HEK293T (cell line): ENCODE results near the gene C19orf67.

Source experiments
- BHLHE40 ChIP-seq: fragments of 450-650 bp; IDR thresholded peaks from 2 replicates; pipeline ENCODE4 v1.6.1; 2016; ENCODE audit warnings: mild to moderate bottlenecking, moderate library complexity, borderline replicate concordance
- ELF4 ChIP-seq: fragments of 450-650 bp; IDR thresholded peaks from 2 replicates; pipeline ENCODE4 v1.6.1; 2017; ENCODE audit warnings: antibody characterized with exemption
- FOXA1 ChIP-seq: fragments of 450-650 bp; IDR thresholded peaks from 2 replicates; pipeline ENCODE4 v1.6.1; 2016; ENCODE audit warnings: mild to moderate bottlenecking
- FOXK2 ChIP-seq: fragments of 450-650 bp; IDR thresholded peaks from 2 replicates; pipeline ENCODE4 v1.6.1; 2016; ENCODE audit warnings: mild to moderate bottlenecking
- HDGF ChIP-seq: fragments of 450-650 bp; IDR thresholded peaks from 2 replicates; pipeline ENCODE4 v1.6.1; 2017; ENCODE audit warnings: antibody characterized with exemption, borderline replicate concordance
- L3MBTL2 ChIP-seq: fragments of 450-650 bp; conservative IDR thresholded peaks from 2 replicates; pipeline ENCODE4 v1.6.1; 2016; ENCODE audit warnings: mild to moderate bottlenecking
- SP1 ChIP-seq: fragments of 450-650 bp; IDR thresholded peaks from 2 replicates; pipeline ENCODE4 v1.6.1; 2017
- SUZ12 ChIP-seq: fragments of 450-650 bp; IDR thresholded peaks from 2 replicates; pipeline ENCODE4 v1.6.1; 2016; ENCODE audit warnings: mild to moderate bottlenecking
- ZNF384 ChIP-seq: fragments of 450-650 bp; IDR thresholded peaks from 2 replicates; pipeline ENCODE4 v1.6.1; 2016

GRCh38 chr19:14120497-14120780 is 34.9 kb upstream of the C19orf67 start:
- no peak for TF ChIP-seq HDGF
- no peak for TF ChIP-seq FOXK2
- no peak for TF ChIP-seq SP1
- TF ChIP-seq ZNF384, result no peak
- no peak for TF ChIP-seq L3MBTL2
- TF ChIP-seq FOXA1, result no peak
- TF ChIP-seq ELF4, result no peak
- TF ChIP-seq BHLHE40, result no peak
- TF ChIP-seq SUZ12, result no peak
